IPS-11a (cell line): ENCODE results near the gene SCAMP5.

Experiments used
- H3K4me3 ChIP-seq: one replicate; pipeline ENCODE4 v1.5.1; 2013; ENCODE audit warnings: low read depth, low read length, control low read depth

The SCAMP5 gene

GRCh38 chr15:74976159-74976558, 19.2 kb upstream of the SCAMP5 start:
- no peak overlapping the region for H3K4me3 ChIP-seq

GRCh38 chr15:74977599-74977998, 17.8 kb upstream of the SCAMP5 start:
- H3K4me3 ChIP-seq = no peak overlapping the region

- H3K4me3 ChIP-seq = no peak overlapping the region
Observed at GRCh38 chr15:74978077-74978476, 17.3 kb upstream of the SCAMP5 start.

- no peak overlapping the region for H3K4me3 ChIP-seq
Observed at GRCh38 chr15:74978503-74978902, 16.9 kb upstream of the SCAMP5 start.

GRCh38 chr15:74982183-74982582, 13.2 kb upstream of the SCAMP5 start:
- no peak overlapping the region for H3K4me3 ChIP-seq

GRCh38 chr15:74983725-74984231, 11.6 kb upstream of the SCAMP5 start:
- H3K4me3 ChIP-seq = no peak overlapping the region

GRCh38 chr15:74988007-74988800, 7.2 kb upstream of the SCAMP5 start:
- no peak overlapping the region for H3K4me3 ChIP-seq

- no peak overlapping the region for H3K4me3 ChIP-seq
Observed at GRCh38 chr15:74989527-74989926, 5.8 kb upstream of the SCAMP5 start.

- H3K4me3 ChIP-seq = no peak overlapping the region
Observed at GRCh38 chr15:74992619-74993018, 2.7 kb upstream of the SCAMP5 start.

GRCh38 chr15:74994236-74994635, 1.1 kb upstream of the SCAMP5 start:
- no peak overlapping the region for H3K4me3 ChIP-seq

- no peak overlapping the region for H3K4me3 ChIP-seq
Observed at GRCh38 chr15:74994685-74995084, 678 bp upstream of the SCAMP5 start.

GRCh38 chr15:74995779-74996765, 709 bp downstream of the SCAMP5 start:
- peak overlapping the region; percentile 81 for H3K4me3 ChIP-seq

GRCh38 chr15:74997141-74997540, 1.8 kb downstream of the SCAMP5 start:
- H3K4me3 ChIP-seq = no peak overlapping the region

- no peak overlapping the region for H3K4me3 ChIP-seq
Observed at GRCh38 chr15:74997543-74997942, 2.2 kb downstream of the SCAMP5 start.

- no peak overlapping the region for H3K4me3 ChIP-seq
Observed at GRCh38 chr15:75001310-75001709, 5.9 kb downstream of the SCAMP5 start.

- no peak overlapping the region for H3K4me3 ChIP-seq
Observed at GRCh38 chr15:75002398-75002797, 7.0 kb downstream of the SCAMP5 start.

GRCh38 chr15:75007216-75007615, 11.9 kb downstream of the SCAMP5 start:
- H3K4me3 ChIP-seq = no peak overlapping the region

GRCh38 chr15:75008221-75008625, 12.9 kb downstream of the SCAMP5 start:
- H3K4me3 ChIP-seq = no peak overlapping the region

GRCh38 chr15:75008629-75009326, 13.4 kb downstream of the SCAMP5 start:
- no peak overlapping the region for H3K4me3 ChIP-seq

GRCh38 chr15:75016431-75016830, 21.1 kb downstream of the SCAMP5 start:
- H3K4me3 ChIP-seq = no peak overlapping the region

- no peak overlapping the region for H3K4me3 ChIP-seq
Observed at GRCh38 chr15:75019916-75020315, 24.6 kb downstream of the SCAMP5 start.
